ENCODE measurements around the gene TMCO1.
A peak's percentile ranks its signal among the peaks of the same experiment; 100 is the strongest.
"Not testable (repeated sequence)": the region's sequence is repeated elsewhere in the genome, so short reads cannot be mapped to it uniquely, and the experiment has no call there.

TMCO1 gene

GRCh38 chr1:165744913-165745312 lies 23.8 kb downstream of the TMCO1 start:
- DNase-seq (ENCODE audit: low spot score): not testable (repeated sequence)

- DNase-seq (ENCODE audit: low spot score): no peak
These were observed 26.5 kb downstream of the TMCO1 start for GRCh38 chr1:165742194-165742593.

DNA sequence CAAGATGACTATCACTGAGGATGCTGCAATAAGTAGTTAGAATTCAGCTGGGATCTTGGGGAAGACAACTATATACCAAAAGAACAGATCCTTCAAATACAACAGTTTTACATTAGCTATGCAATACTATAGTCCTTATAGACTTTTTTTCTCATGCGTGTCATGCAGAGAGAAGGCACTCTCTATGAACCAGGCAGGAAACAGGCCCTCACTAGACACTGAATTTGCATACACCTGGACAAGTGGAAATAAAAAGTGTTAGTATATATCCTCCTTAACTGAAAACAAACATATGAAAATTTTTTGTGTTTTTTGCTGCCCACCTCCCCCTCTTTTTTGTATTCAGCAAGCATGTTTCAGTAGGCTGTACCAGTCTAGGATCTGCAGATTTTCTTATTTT lies 29.9 kb downstream of the TMCO1 start:
- DNase-seq (ENCODE audit: low spot score): no peak

- no peak for DNase-seq (ENCODE audit: low spot score)
These were observed 31.5 kb downstream of the TMCO1 start for GRCh38 chr1:165737196-165737595.

DNA sequence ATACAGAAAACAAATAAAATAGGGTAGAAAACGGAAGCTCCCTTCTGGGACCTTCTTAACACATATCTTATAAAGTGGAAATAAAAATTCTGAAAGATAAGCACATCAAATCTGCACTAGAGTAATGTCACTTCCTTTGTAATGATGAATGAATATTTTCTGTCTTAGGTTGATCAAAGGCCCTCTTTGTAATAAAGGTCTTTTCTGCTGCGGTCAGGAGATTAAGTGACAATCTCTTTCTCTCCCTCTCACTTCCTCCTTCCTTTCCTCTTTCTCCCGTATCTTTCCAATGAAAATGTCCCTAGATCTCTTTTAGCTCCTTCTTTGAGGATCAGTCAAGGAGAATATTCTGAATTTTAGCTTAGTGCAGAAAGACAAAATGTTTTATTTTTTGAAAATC lies 33.8 kb downstream of the TMCO1 start:
- DNase-seq (ENCODE audit: low spot score): no peak

GRCh38 chr1:165726841-165727240 lies 41.8 kb downstream of the TMCO1 start:
- no peak for DNase-seq (ENCODE audit: low spot score)

- DNase-seq (ENCODE audit: low spot score): no peak
These were observed 42.5 kb downstream of the TMCO1 start for GRCh38 chr1:165726169-165726568.

DNA sequence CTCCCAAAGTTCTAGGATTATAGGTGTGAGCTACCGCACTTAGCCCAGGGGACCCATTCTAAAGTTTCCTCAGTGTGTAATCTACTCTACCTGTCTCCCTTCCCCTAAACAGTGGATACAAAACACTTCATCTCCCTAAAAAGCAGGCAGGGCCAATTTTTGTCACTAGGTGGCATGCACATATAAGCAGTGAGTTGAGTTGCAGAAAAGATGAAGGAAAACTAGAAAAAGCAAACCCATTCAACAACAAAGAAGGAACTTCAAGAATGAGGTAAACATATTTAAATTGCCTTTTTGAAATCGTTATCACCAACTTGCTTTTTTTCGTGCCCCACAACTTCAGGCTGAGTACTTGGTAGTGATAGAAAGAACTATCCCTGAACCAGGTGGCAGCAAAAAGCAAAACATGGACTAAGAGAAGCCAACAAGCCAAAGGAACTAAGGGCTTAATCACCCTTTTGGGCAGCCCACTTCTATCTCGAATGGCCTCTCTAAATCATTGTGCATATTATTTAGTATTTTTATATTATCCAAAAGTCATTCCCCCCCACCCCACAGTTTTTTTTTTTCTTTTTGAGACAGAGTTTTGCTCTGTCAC lies 50.7 kb downstream of the TMCO1 start:
- no peak for DNase-seq (ENCODE audit: low spot score)

- DNase-seq (ENCODE audit: low spot score): not testable (repeated sequence)
These were observed 52.2 kb downstream of the TMCO1 start for GRCh38 chr1:165716265-165717051.

GRCh38 chr1:165712764-165713163 lies 55.9 kb downstream of the TMCO1 start:
- DNase-seq (ENCODE audit: low spot score): no peak

DNA sequence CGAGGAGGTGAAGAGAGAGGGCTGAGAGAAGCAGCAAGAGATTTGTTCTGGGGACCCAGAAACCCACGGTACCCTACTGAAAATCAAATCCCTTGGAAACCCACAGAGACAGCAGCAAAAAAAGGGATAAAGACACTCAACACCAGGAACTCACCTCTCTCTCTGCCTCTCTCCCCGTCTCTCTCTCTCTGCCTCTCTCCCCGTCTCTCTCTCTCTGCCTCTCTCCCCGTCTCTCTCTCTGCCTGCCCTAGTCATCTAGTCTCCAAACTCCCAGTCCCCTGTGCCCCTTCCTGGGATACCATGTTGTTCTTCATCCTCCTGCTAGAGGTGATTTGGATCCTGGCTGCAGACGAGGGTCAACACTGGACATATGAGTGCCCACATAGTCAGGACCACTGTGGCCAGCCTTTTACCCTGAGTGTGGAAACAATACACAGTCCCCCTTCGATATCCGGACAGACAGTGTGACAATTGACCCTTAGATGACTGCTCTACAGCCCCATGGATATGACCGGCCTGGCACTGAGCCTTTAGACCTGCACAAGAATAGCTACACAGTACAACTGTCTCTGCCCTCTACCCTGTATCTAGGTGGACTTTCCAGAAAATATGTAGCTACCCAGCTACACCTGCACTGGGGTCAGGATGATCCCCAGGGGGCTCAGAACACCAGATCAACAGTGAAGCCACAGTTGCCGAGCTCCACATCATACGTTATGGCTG lies 60.5 kb downstream of the TMCO1 start:
- DNase-seq (ENCODE audit: low spot score): no peak

DNA sequence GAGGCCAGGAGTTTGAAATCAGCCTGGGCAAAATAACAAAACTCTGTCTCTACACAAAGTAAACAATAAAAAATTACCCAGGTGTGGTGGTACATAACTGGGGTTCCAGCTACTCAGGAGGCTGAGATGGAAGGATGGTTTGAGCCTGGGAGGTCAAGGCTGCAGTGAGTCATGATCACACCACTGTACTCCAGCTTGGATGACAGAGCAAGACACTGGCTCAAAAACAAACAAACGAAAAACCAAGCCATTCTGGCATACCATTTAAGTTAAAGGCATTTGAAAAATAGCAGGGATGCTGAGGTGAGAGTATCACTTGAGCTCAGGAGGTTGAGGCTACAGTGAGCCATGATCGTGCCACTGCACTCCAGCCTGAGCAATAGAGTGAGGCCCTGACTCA lies 65.0 kb downstream of the TMCO1 start:
- no peak for DNase-seq (ENCODE audit: low spot score)

DNA sequence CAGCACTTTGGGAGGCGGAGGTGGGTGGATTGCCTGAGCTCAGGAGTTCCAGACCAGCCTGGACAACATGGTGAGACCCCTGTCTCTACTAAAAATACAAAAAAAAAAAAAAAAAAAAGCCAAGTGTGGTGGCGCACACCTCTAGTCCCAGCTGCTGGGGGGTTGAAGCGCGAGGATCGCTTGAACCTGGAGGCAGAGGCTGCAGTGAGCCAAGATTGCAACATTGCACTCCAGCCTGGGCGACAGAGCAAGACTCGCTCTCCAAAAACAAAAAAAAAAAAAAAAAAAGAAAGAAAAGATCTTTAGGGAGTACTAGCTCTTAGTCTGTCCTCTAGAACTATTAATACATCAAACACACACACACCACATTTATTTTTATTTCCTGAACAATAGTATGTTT lies 66.7 kb downstream of the TMCO1 start:
- not testable (repeated sequence) for DNase-seq (ENCODE audit: low spot score)

GRCh38 chr1:165699577-165699976 lies 69.1 kb downstream of the TMCO1 start:
- DNase-seq (ENCODE audit: low spot score): no peak

GRCh38 chr1:165698761-165699052 lies 70.0 kb downstream of the TMCO1 start:
- DNase-seq (ENCODE audit: low spot score): no peak

DNA sequence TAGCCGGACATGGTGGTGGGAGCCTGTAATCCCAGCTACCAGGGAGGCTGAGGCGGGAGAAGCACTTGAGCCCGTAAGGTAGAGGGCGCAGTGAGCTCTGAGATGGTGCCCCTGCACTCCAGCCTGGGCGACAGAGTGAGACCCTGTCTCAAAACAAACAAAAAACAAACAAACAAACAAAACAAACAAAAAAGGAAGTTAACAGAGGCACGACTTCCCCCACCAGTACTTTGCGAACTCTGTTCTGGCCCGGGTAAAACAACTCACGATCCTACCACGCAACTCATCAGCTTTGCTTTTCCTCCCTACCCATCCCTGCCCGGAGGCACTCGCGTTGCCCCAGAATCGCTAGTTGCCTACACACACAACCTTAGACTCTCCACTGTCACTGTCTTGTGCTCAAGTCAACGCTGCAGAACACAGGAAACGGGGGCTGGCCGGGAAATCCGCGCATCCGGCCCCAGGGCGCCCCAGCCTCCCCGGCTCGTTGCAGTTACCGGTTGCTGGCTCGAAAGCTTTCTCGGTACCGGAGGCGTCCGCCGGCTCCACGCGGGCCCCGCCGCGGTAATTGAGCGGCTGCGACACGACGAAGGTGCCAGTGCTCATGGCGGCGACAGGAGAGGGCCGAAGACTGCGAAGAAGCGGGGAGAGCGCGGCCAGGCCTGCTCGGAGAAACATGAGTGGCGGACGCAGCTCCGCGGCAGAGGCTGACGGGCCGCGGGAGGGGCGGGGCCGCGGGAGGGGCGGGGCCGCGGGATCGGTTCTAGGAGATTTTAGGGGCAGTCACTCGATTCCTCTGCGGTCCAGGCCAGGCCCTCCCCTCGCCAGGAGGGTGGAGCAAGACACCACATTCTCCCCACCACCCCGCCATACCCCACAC lies 70.5 kb downstream of the TMCO1 start, which contains the start of gene ALDH9A1:
Gene ALDH9A1, minus strand, starts transcription at position 682 of the 880 bp plus-strand sequence. Its CDS starts 4 bp downstream, at position 678.
- peak; percentile 94 for DNase-seq (ENCODE audit: low spot score)

DNA sequence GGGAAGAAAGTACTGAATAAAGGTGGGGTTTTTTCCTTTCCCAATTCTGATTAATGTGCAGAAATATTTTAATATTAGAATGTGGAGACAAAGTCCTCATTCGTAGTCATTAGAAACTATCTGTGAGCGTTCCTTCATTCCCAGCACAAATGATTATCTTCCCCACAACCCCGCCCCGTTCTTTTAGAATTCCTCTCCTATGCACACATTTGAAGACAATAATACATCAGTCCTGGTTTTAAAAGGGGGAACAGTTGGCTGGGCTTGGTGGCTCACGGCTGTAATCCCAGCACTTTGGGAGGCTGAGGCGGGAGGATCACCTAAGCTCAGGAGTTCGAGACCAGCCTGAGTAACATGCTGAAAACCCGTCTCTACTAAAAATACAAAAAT lies 71.2 kb downstream of the TMCO1 start:
- DNase-seq (ENCODE audit: low spot score): no peak

DNA sequence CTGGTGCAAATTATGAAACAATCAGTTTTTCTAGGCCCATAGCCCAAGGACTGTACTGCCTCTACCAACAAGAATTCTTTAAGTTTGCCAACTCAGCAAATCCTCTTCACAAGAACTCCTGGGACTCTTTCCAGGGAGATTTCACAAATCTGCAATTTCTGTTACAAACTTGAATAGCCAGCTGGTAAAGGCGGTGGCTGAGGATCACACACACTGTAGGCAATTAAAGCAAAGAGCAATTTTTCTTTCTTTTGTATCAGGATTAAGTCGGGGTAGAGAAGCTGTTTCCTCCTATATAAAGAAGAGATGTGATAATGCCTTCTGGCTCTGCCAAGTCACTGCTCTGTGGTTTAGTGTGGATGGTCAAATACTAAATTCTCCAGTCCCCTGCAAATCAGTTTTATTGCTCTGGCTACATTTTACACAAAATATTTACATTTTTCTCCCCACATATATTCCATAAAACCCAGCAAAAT lies 72.0 kb downstream of the TMCO1 start:
- no peak for DNase-seq (ENCODE audit: low spot score)

- no peak for DNase-seq (ENCODE audit: low spot score)
These were observed 73.6 kb downstream of the TMCO1 start for GRCh38 chr1:165695031-165695430.

GRCh38 chr1:165688046-165688445 lies 80.6 kb downstream of the TMCO1 start:
- no peak for DNase-seq (ENCODE audit: low spot score)

DNA sequence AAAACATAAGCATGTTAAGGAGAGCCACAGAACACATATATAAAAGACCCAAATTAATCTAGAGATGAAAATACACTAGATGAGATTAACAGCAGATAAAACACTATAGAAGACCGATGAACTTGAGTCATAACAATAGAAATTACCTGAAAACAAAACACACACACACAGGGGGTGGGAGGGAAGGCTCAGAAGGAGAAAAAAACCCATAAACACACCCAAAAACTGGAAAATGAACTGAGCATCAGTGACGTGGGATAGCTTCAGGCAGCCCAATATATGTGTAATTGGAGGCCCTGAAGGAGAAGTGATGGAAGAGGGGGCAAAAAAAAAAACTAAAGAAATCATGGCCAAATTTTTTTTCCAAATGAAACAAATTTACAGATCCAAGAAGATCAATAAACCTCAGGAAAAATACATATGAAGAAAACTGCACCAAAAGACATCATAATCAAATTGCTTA lies 81.7 kb downstream of the TMCO1 start:
- DNase-seq (ENCODE audit: low spot score): no peak

Data from left forelimb (tissue), 1 donor.